Right atrium auricular region (tissue), 2 donors: ENCODE measurements around the gene PRPF19. TPM values are rescaled to one million over a fixed set of nuclear protein-coding genes. Genes with fewer than 3 reads are reported as not detected.

Experiments used
- DNase-seq: peaks from one replicate; pipeline ENCODE4 v3.0.0-alpha.2; 2019; ENCODE audit warnings: low spot score
- H3K27ac ChIP-seq, 2 donors: fragments of 200-600 bp; sonication (generic); 1 replicate in 1 of 2; 2 replicates in 1 of 2; pipeline ENCODE4 v1.5.1; 2016 to 2019
- H3K27me3 ChIP-seq, 2 donors: fragments of 200-600 bp; sonication (generic); one replicate each; pipeline versions ENCODE4 v1.5.1 to v1.6.0; 2017 to 2019
- H3K36me3 ChIP-seq: fragments of 200-600 bp; sonication (generic); one replicate; pipeline ENCODE4 v1.5.1; 2016
- H3K4me1 ChIP-seq, 2 donors: fragments of 200-600 bp; sonication (generic); one replicate each; pipeline versions ENCODE4 v1.5.1 to v1.6.0; 2017 to 2019
- H3K4me3 ChIP-seq, 2 donors: fragments of 200-600 bp; sonication (generic); 1 replicate in 1 of 2; 2 replicates in 1 of 2; pipeline ENCODE4 v1.5.1; 2017 to 2019; ENCODE audit warnings: mild to moderate bottlenecking in 1 of 2, moderate library complexity in 1 of 2
- H3K9me3 ChIP-seq, 2 donors: fragments of 200-600 bp; sonication (generic); one replicate each; pipeline ENCODE4 v1.5.1; 2019
- CTCF ChIP-seq, 2 donors: fragments of 200-600 bp; sonication (generic); IDR thresholded peaks; one replicate each; pipeline ENCODE4 v1.5.1; 2019; ENCODE audit warnings: antibody characterized with exemption in 2 of 2
- total RNA-seq, 2 donors: library from RNA; depleted of rRNA; stranded (reverse); fragments of >200 nt; gene quantifications; one replicate each; pipeline ENCODE4 v1.1.0, GENCODE V29; 2016

Gene PRPF19
- total RNA-seq, 2 donors from 2014 or later: 20.3 to 46.2 TPM

- Histone ChIP-seq H3K36me3 (peaks cover 30% of the 10 kb centered on the region), H3K27ac (peak overlapping the region in 1 of 2 donors; percentile 66), H3K27me3 (peaks cover 0 to 5% of the 10 kb centered on the region in 2 donors), H3K9me3 (no peaks in the 10 kb centered on the region), H3K4me3 (peak overlapping the region; percentile 54 to 78), H3K4me1 (peaks cover 0 to 24% of the 10 kb centered on the region in 2 donors)
- TF ChIP-seq CTCF (IDR thresholded peaks at IDR 0.05): no peak
- no peak for DNase-seq
Measured at GRCh38 chr11:60924906-60925853, 18.8 kb upstream of the PRPF19 start.

GRCh38 chr11:60924110-60924905 lies 17.9 kb upstream of the PRPF19 start, which contains the start of gene TMEM132A:
TMEM132A (plus strand) TSS chr11:60924460; CDS start chr11:60924634, 174 bp downstream.
- TF ChIP-seq CTCF (IDR thresholded peaks at IDR 0.05): no peak
- Histone ChIP-seq H3K27ac (peak within 1 kb of the TSS in 1 of 2 donors; percentile 66), H3K27me3 (peaks cover 0 to 5% of the 10 kb centered on the region in 2 donors), H3K4me1 (peaks cover 0 to 33% of the 10 kb centered on the region in 2 donors), H3K9me3 (no peaks in the 10 kb centered on the region), H3K36me3 (peaks cover 38% of the 10 kb centered on the region), H3K4me3 (peak within 1 kb of the TSS; percentile 54 to 78)
- no peak for DNase-seq

GRCh38 chr11:60923800-60924109 lies 17.4 kb upstream of the PRPF19 start:
- Histone ChIP-seq H3K4me1 (peaks cover 0 to 38% of the 10 kb centered on the region in 2 donors), H3K9me3 (no peaks in the 10 kb centered on the region), H3K27ac (peak overlapping the region in 1 of 2 donors; percentile 66), H3K27me3 (peaks cover 0 to 5% of the 10 kb centered on the region in 2 donors), H3K4me3 (peak overlapping the region; percentile 54 to 78), H3K36me3 (peaks cover 38% of the 10 kb centered on the region)
- no peak for DNase-seq
- no peak for TF ChIP-seq CTCF (IDR thresholded peaks at IDR 0.05)

GRCh38 chr11:60923326-60923725 lies 16.9 kb upstream of the PRPF19 start:
- H3K4me1 ChIP-seq: peaks cover 0 to 43% of the 10 kb centered on the region in 2 donors
- peaks cover 0 to 5% of the 10 kb centered on the region in 2 donors for H3K27me3 ChIP-seq
- no peak overlapping the region for H3K27ac ChIP-seq
- H3K4me3 ChIP-seq: no peak overlapping the region
- no peak for TF ChIP-seq CTCF (IDR thresholded peaks at IDR 0.05)
- H3K36me3 ChIP-seq: peaks cover 38% of the 10 kb centered on the region
- DNase-seq: no peak
- H3K9me3 ChIP-seq: no peaks in the 10 kb centered on the region

- H3K4me1 ChIP-seq: peaks cover 0 to 47% of the 10 kb centered on the region in 2 donors
Measured at GRCh38 chr11:60922906-60923305, 16.5 kb upstream of the PRPF19 start.

More at GRCh38 chr11:60922906-60923305, 16.5 kb upstream of the PRPF19 start:
- Histone ChIP-seq H3K27ac (no peak overlapping the region), H3K9me3 (no peaks in the 10 kb centered on the region), H3K4me3 (no peak overlapping the region), H3K36me3 (peaks cover 38% of the 10 kb centered on the region), H3K27me3 (peaks cover 0 to 5% of the 10 kb centered on the region in 2 donors)
- DNase-seq: no peak
- TF ChIP-seq CTCF (IDR thresholded peaks at IDR 0.05): no peak
